ENCODE data around the gene ULK4.
"Not testable (repeated sequence)": the region's sequence is repeated elsewhere in the genome, so short reads cannot be mapped to it uniquely, and the experiment has no call there.

- not testable (repeated sequence) for TF ChIP-seq CTCF (conservative IDR thresholded peaks at IDR 0.05); EZH2 (IDR thresholded peaks at IDR 0.05; ENCODE audit: low read depth)
Observed at GRCh38 chr3:41446316-41446715, 515.6 kb downstream of the ULK4 start.
